Mesenchymal stem cell (in vitro differentiated cells and primary cell): ENCODE results near the gene LDB2.

Experiments
- DNase-seq: peaks from one replicate; pipeline ENCODE4 v3.0.0-alpha.2; 2013
- H2AFZ ChIP-seq: one replicate; pipeline ENCODE4 v1.6.1; 2013; ENCODE audit warnings: low read depth, mild to moderate bottlenecking, control low read depth, inconsistent platforms, low read length, moderate library complexity
- H2AK5ac ChIP-seq: 2 replicates; pipeline ENCODE4 v1.6.1; 2013; ENCODE audit warnings: low read length, moderate library complexity, mild to moderate bottlenecking, inconsistent platforms; ENCODE audit not compliant: severe bottlenecking
- H2BK120ac ChIP-seq: one replicate; pipeline ENCODE4 v1.6.1; 2013; ENCODE audit warnings: low read depth, mild to moderate bottlenecking, inconsistent platforms, low read length, moderate library complexity
- H2BK12ac ChIP-seq, 2 experiments: one replicate each; pipeline ENCODE4 v1.6.1; 2013; ENCODE audit warnings: inconsistent platforms in 2 of 2, low read length in 2 of 2, mild to moderate bottlenecking in 2 of 2, moderate library complexity in 2 of 2, control low read depth in 1 of 2
- H2BK15ac ChIP-seq: one replicate; pipeline ENCODE4 v1.6.1; 2013; ENCODE audit warnings: mild to moderate bottlenecking, low read depth, inconsistent platforms; ENCODE audit not compliant: poor library complexity, severe bottlenecking
- H2BK5ac ChIP-seq: 2 replicates; pipeline ENCODE4 v1.6.1; 2013; ENCODE audit warnings: low read depth, mild to moderate bottlenecking, low read length, control low read depth, inconsistent platforms; ENCODE audit not compliant: poor library complexity, severe bottlenecking
- H3K14ac ChIP-seq, 2 experiments: one replicate each; pipeline ENCODE4 v1.6.1; 2013; ENCODE audit warnings: inconsistent platforms in 2 of 2, low read length in 2 of 2, control low read depth in 1 of 2, mild to moderate bottlenecking in 1 of 2, moderate library complexity in 1 of 2
- H3K18ac ChIP-seq, 2 experiments: one replicate each; pipeline ENCODE4 v1.6.1; 2013; ENCODE audit warnings: inconsistent platforms in 2 of 2, low read length in 2 of 2, control low read depth in 1 of 2, low read depth in 1 of 2, mild to moderate bottlenecking in 1 of 2
- H3K23ac ChIP-seq, 2 experiments: one replicate each; pipeline ENCODE4 v1.6.1; 2013; ENCODE audit warnings: inconsistent platforms in 2 of 2, low read length in 2 of 2, mild to moderate bottlenecking in 2 of 2, moderate library complexity in 2 of 2, control low read depth in 1 of 2
- H3K27ac ChIP-seq: 2 replicates; pipeline ENCODE4 v1.5.1; 2013; ENCODE audit warnings: mild to moderate bottlenecking, moderate library complexity, low read length, control low read depth, inconsistent platforms; ENCODE audit not compliant: poor library complexity, severe bottlenecking
- H3K27me3 ChIP-seq, 2 experiments: 2 replicates each; pipeline versions ENCODE4 v1.6.1 to v1.7.0; 2013; ENCODE audit warnings: low read length in 2 of 2, mild to moderate bottlenecking in 2 of 2, moderate library complexity in 2 of 2, control low read depth in 1 of 2, inconsistent platforms in 1 of 2; ENCODE audit not compliant: control insufficient read depth in 1 of 2, insufficient read depth in 1 of 2
- H3K36me3 ChIP-seq, 2 experiments: 2 replicates each; pipeline versions ENCODE4 v1.6.1 to v1.7.0; 2013; ENCODE audit warnings: low read length in 2 of 2, control low read depth in 1 of 2, inconsistent platforms in 1 of 2, low read depth in 1 of 2, mild to moderate bottlenecking in 1 of 2; ENCODE audit not compliant: insufficient read depth in 2 of 2, control insufficient read depth in 1 of 2
- H3K4ac ChIP-seq, 2 experiments: one replicate each; pipeline ENCODE4 v1.6.1; 2013; ENCODE audit warnings: inconsistent platforms in 2 of 2, low read length in 2 of 2, mild to moderate bottlenecking in 2 of 2, moderate library complexity in 2 of 2, control low read depth in 1 of 2, low read depth in 1 of 2
- H3K4me1 ChIP-seq: 2 replicates; pipeline ENCODE4 v1.6.1; 2013; ENCODE audit warnings: low read depth, low read length, control low read depth; ENCODE audit not compliant: control insufficient read depth, insufficient read depth
- H3K4me2 ChIP-seq: 2 replicates; pipeline ENCODE4 v1.6.1; 2013; ENCODE audit warnings: low read length, mild to moderate bottlenecking, inconsistent platforms; ENCODE audit not compliant: poor library complexity, severe bottlenecking
- H3K4me3 ChIP-seq, 2 experiments: 2 replicates each; pipeline versions ENCODE4 v1.5.1 to v1.7.0; 2013; ENCODE audit warnings: low read length in 2 of 2, mild to moderate bottlenecking in 2 of 2, control low read depth in 1 of 2, low read depth in 1 of 2; ENCODE audit not compliant: insufficient read depth in 1 of 2
- H3K79me1 ChIP-seq: replicated peaks from 2 replicates; pipeline ENCODE4 v1.6.1; 2013; ENCODE audit warnings: mild to moderate bottlenecking, control low read depth, low read length, inconsistent platforms; ENCODE audit not compliant: poor library complexity, severe bottlenecking
- H3K9ac ChIP-seq: 2 replicates; pipeline ENCODE4 v1.7.0; 2013; ENCODE audit warnings: mild to moderate bottlenecking, low read length, moderate library complexity
- H3K9me3 ChIP-seq: 2 replicates; pipeline ENCODE4 v1.7.0; 2013; ENCODE audit warnings: mild to moderate bottlenecking, low read length; ENCODE audit not compliant: control insufficient read depth
- H4K8ac ChIP-seq: one replicate; pipeline ENCODE4 v1.6.1; 2013; ENCODE audit warnings: inconsistent platforms, mild to moderate bottlenecking, low read length, moderate library complexity
- H4K91ac ChIP-seq: one replicate; pipeline ENCODE4 v1.6.1; 2013; ENCODE audit warnings: mild to moderate bottlenecking, low read length, inconsistent platforms
- WGBS: methylation state at CpG from one replicate; pipeline ENCODE4 v1.1.7; 2013; ENCODE audit warnings: mixed read lengths; 5-methylcytosine and 5-hydroxymethylcytosine counted together

The LDB2 gene

GRCh38 chr4:16767861-16768260 lies 130.6 kb downstream of the LDB2 start:
- Histone ChIP-seq H3K9me3 (no peaks in the 10 kb centered on the region), H2AFZ (no peak overlapping the region), H2BK12ac (no peak overlapping the region), H2BK15ac (no peak overlapping the region), H2BK120ac (no peak overlapping the region), H3K4me3 (no peak overlapping the region), H3K36me3 (no peaks in the 10 kb centered on the region), H3K4me1 (no peaks in the 10 kb centered on the region), H3K27me3 (no peaks in the 10 kb centered on the region), H2AK5ac (no peak overlapping the region), H2BK5ac (no peak overlapping the region), H3K27ac (no peak overlapping the region), H3K79me1 (no peaks in the 10 kb centered on the region), H4K91ac (no peak overlapping the region), H3K4ac (no peak overlapping the region), H3K14ac (no peak overlapping the region), H4K8ac (no peak overlapping the region), H3K4me2 (no peak overlapping the region), H3K18ac (no peak overlapping the region), H3K9ac (no peak overlapping the region), H3K23ac (no peak overlapping the region)
- DNase-seq = no peak
- 97% methylated on average over 3 of the region's 3 CpGs for WGBS

GRCh38 chr4:16767251-16767650 lies 131.2 kb downstream of the LDB2 start:
- no peak overlapping the region for H3K14ac ChIP-seq
- no peak overlapping the region for H4K91ac ChIP-seq
- H2BK12ac ChIP-seq = no peak overlapping the region
- no peaks in the 10 kb centered on the region for H3K9me3 ChIP-seq
- H2BK15ac ChIP-seq = no peak overlapping the region
- H4K8ac ChIP-seq = no peak overlapping the region
- H3K23ac ChIP-seq = no peak overlapping the region
- H3K36me3 ChIP-seq = no peaks in the 10 kb centered on the region
- H3K79me1 ChIP-seq = no peaks in the 10 kb centered on the region
- H3K4me2 ChIP-seq = no peak overlapping the region
- no peak overlapping the region for H3K9ac ChIP-seq
- WGBS = 94% methylated on average over 3 of the region's 5 CpGs
- H2AFZ ChIP-seq = no peak overlapping the region
- no peak overlapping the region for H2AK5ac ChIP-seq
- no peak overlapping the region for H3K4me3 ChIP-seq
- H3K27me3 ChIP-seq = no peaks in the 10 kb centered on the region
- no peak overlapping the region for H2BK5ac ChIP-seq
- H3K4me1 ChIP-seq = no peaks in the 10 kb centered on the region
- H3K4ac ChIP-seq = no peak overlapping the region
- no peak overlapping the region for H3K18ac ChIP-seq
- H3K27ac ChIP-seq = no peak overlapping the region
- DNase-seq = no peak
- H2BK120ac ChIP-seq = no peak overlapping the region

GRCh38 chr4:16765546-16765945 lies 132.9 kb downstream of the LDB2 start:
- no peaks in the 10 kb centered on the region for H3K27me3 ChIP-seq
- no peak overlapping the region for H3K9ac ChIP-seq
- H3K27ac ChIP-seq = no peak overlapping the region
- H3K36me3 ChIP-seq = peaks cover 0 to under 1% of the 10 kb centered on the region in 2 experiments
- H2BK12ac ChIP-seq = no peak overlapping the region
- no peak overlapping the region for H3K23ac ChIP-seq
- H3K9me3 ChIP-seq = no peaks in the 10 kb centered on the region
- DNase-seq = no peak
- H3K4me3 ChIP-seq = no peak overlapping the region
- H3K4ac ChIP-seq = no peak overlapping the region
- no peaks in the 10 kb centered on the region for H3K79me1 ChIP-seq
- no peak overlapping the region for H4K8ac ChIP-seq
- H3K18ac ChIP-seq = no peak overlapping the region
- H2AFZ ChIP-seq = no peak overlapping the region
- no peak overlapping the region for H2BK120ac ChIP-seq
- no peak overlapping the region for H4K91ac ChIP-seq
- H3K4me1 ChIP-seq = no peaks in the 10 kb centered on the region
- H2AK5ac ChIP-seq = no peak overlapping the region
- H3K14ac ChIP-seq = no peak overlapping the region
- WGBS = 100% methylated on average over 3 of the region's 5 CpGs
- H2BK5ac ChIP-seq = no peak overlapping the region
- no peak overlapping the region for H2BK15ac ChIP-seq
- H3K4me2 ChIP-seq = no peak overlapping the region

- Histone ChIP-seq H2BK120ac (no peak overlapping the region), H3K23ac (no peak overlapping the region)
- WGBS = 91% methylated on average over 6 of the region's 6 CpGs
Observed at GRCh38 chr4:16764622-16765021, 133.8 kb downstream of the LDB2 start.

More at GRCh38 chr4:16764622-16765021, 133.8 kb downstream of the LDB2 start:
- no peaks in the 10 kb centered on the region for H3K9me3 ChIP-seq
- no peak overlapping the region for H2AK5ac ChIP-seq
- H3K14ac ChIP-seq = no peak overlapping the region
- H2BK12ac ChIP-seq = no peak overlapping the region
- peaks cover 0 to 5% of the 10 kb centered on the region in 2 experiments for H3K36me3 ChIP-seq
- H3K79me1 ChIP-seq = no peaks in the 10 kb centered on the region
- no peak overlapping the region for H4K8ac ChIP-seq
- no peak overlapping the region for H3K27ac ChIP-seq
- no peak overlapping the region for H3K9ac ChIP-seq
- H3K27me3 ChIP-seq = no peaks in the 10 kb centered on the region
- no peak overlapping the region for H3K18ac ChIP-seq
- no peak for DNase-seq
- no peak overlapping the region for H2BK15ac ChIP-seq
- no peaks in the 10 kb centered on the region for H3K4me1 ChIP-seq
- no peak overlapping the region for H3K4ac ChIP-seq
- H2AFZ ChIP-seq = no peak overlapping the region
- H4K91ac ChIP-seq = no peak overlapping the region
- no peak overlapping the region for H3K4me2 ChIP-seq
- H2BK5ac ChIP-seq = no peak overlapping the region
- no peak overlapping the region for H3K4me3 ChIP-seq
